Measurements from ENCODE around the gene MICOS13. TPM values are rescaled to one million over a fixed set of nuclear protein-coding genes. Genes with fewer than 3 reads are reported as not detected.

MICOS13 gene
- total RNA-seq, 2 donors from 2014 or later, result 26.3 to 35.0 TPM

- H3K4me3 Mint-ChIP-seq, result no peak overlapping the region
- no peak overlapping the region for H3K27ac Mint-ChIP-seq
- peaks cover 74% of the 10 kb centered on the region for H3K36me3 Mint-ChIP-seq (ENCODE audit: low read depth)
- Histone ChIP-seq H3K9me3 (ENCODE audit: control insufficient read depth, low read length) (no peaks in the 10 kb centered on the region), H3K9ac (ENCODE audit: extremely low read depth, low read length, poor library complexity, severe bottlenecking) (no peak overlapping the region), H3K27me3 (ENCODE audit: control insufficient read depth, insufficient read depth, low read length, poor library complexity, severe bottlenecking) (no peaks in the 10 kb centered on the region), H3K4me1 (ENCODE audit: control insufficient read depth, insufficient read depth, low read length) (no peaks in the 10 kb centered on the region), H3K4me3 (ENCODE audit: low read length) (no peak overlapping the region), H3K36me3 (ENCODE audit: control insufficient read depth, insufficient read depth, low read length) (peaks cover 89% of the 10 kb centered on the region), H3K27ac (ENCODE audit: low read depth, low read length) (no peak overlapping the region)
- no peak for TF ChIP-seq CTCF (conservative IDR thresholded peaks at IDR 0.05)
- H3K4me1 Mint-ChIP-seq, result no peaks in the 10 kb centered on the region
- no peaks in the 10 kb centered on the region for H3K27me3 Mint-ChIP-seq (ENCODE audit: insufficient read depth)
- H3K9me3 Mint-ChIP-seq, result no peaks in the 10 kb centered on the region
- 90 to 92% methylated on average over 5 of the region's 5 CpGs for WGBS, 2 experiments (ENCODE audit: insufficient coverage in 1 of 2, insufficient read length in 1 of 2)
- no peak for DNase-seq
Observed at GRCh38 chr19:5654931-5655330, 25.4 kb downstream of the MICOS13 start.

GRCh38 chr19:5652261-5652660, 28.1 kb downstream of the MICOS13 start:
- Histone ChIP-seq H3K4me1 (ENCODE audit: control insufficient read depth, insufficient read depth, low read length) (no peaks in the 10 kb centered on the region), H3K27me3 (ENCODE audit: control insufficient read depth, insufficient read depth, low read length, poor library complexity, severe bottlenecking) (no peaks in the 10 kb centered on the region), H3K27ac (ENCODE audit: low read depth, low read length) (no peak overlapping the region), H3K9me3 (ENCODE audit: control insufficient read depth, low read length) (no peaks in the 10 kb centered on the region), H3K36me3 (ENCODE audit: control insufficient read depth, insufficient read depth, low read length) (peaks cover 88% of the 10 kb centered on the region), H3K9ac (ENCODE audit: extremely low read depth, low read length, poor library complexity, severe bottlenecking) (no peak overlapping the region), H3K4me3 (ENCODE audit: low read length) (no peak overlapping the region)
- Mint-ChIP-seq H3K4me1 (no peaks in the 10 kb centered on the region), H3K27ac (no peak overlapping the region), H3K36me3 (ENCODE audit: low read depth) (peaks cover 75% of the 10 kb centered on the region), H3K27me3 (ENCODE audit: insufficient read depth) (no peaks in the 10 kb centered on the region), H3K4me3 (no peak overlapping the region), H3K9me3 (no peaks in the 10 kb centered on the region)
- 92 to 95% methylated on average over 7 to 10 of the region's 10 CpGs for WGBS, 2 experiments (ENCODE audit: insufficient coverage in 1 of 2, insufficient read length in 1 of 2)
- no peak for TF ChIP-seq CTCF (conservative IDR thresholded peaks at IDR 0.05)
- DNase-seq, result no peak

GRCh38 chr19:5651361-5651760, 29.0 kb downstream of the MICOS13 start:
- TF ChIP-seq CTCF (conservative IDR thresholded peaks at IDR 0.05), result peak; percentile 48
- H3K9me3 Mint-ChIP-seq, result no peaks in the 10 kb centered on the region

More at GRCh38 chr19:5651361-5651760, 29.0 kb downstream of the MICOS13 start:
- Histone ChIP-seq H3K4me3 (ENCODE audit: low read length) (no peak overlapping the region), H3K27ac (ENCODE audit: low read depth, low read length) (no peak overlapping the region), H3K9me3 (ENCODE audit: control insufficient read depth, low read length) (no peaks in the 10 kb centered on the region), H3K36me3 (ENCODE audit: control insufficient read depth, insufficient read depth, low read length) (peaks cover 91% of the 10 kb centered on the region), H3K9ac (ENCODE audit: extremely low read depth, low read length, poor library complexity, severe bottlenecking) (no peak overlapping the region), H3K4me1 (ENCODE audit: control insufficient read depth, insufficient read depth, low read length) (no peaks in the 10 kb centered on the region), H3K27me3 (ENCODE audit: control insufficient read depth, insufficient read depth, low read length, poor library complexity, severe bottlenecking) (no peaks in the 10 kb centered on the region)
- H3K36me3 Mint-ChIP-seq (ENCODE audit: low read depth), result peaks cover 80% of the 10 kb centered on the region
- no peak overlapping the region for H3K4me3 Mint-ChIP-seq
- H3K27me3 Mint-ChIP-seq (ENCODE audit: insufficient read depth), result no peaks in the 10 kb centered on the region
- H3K27ac Mint-ChIP-seq, result no peak overlapping the region
- WGBS, 2 experiments (ENCODE audit: insufficient coverage in 1 of 2, insufficient read length in 1 of 2), result 94 to 95% methylated on average over 3 to 5 of the region's 5 CpGs
- H3K4me1 Mint-ChIP-seq, result no peaks in the 10 kb centered on the region
- DNase-seq, result no peak

Measured in endodermal cell (in vitro differentiated cells).